ENCODE measurements around the gene RDH5.
A peak's percentile ranks its signal among the peaks of the same experiment; 100 is the strongest.
"Not testable (repeated sequence)": the region's sequence is repeated elsewhere in the genome, so short reads cannot be mapped to it uniquely, and the experiment has no call there.

The RDH5 gene

GRCh38 chr12:55748230-55748993 lies 28.2 kb downstream of the RDH5 start:
- DNase-seq, result no peak

GRCh38 chr12:55755246-55755645 lies 35.1 kb downstream of the RDH5 start:
- DNase-seq, result no peak

- DNase-seq, result no peak
These were observed 37.5 kb downstream of the RDH5 start for GRCh38 chr12:55757701-55758100.

- not testable (repeated sequence) for DNase-seq
These were observed 38.4 kb downstream of the RDH5 start for GRCh38 chr12:55758575-55758974.

- DNase-seq, result peak; percentile 48
These were observed 40.5 kb downstream of the RDH5 start for GRCh38 chr12:55760663-55761062.

GRCh38 chr12:55762646-55763045 lies 42.5 kb downstream of the RDH5 start:
- no peak for DNase-seq

- DNase-seq, result no peak
These were observed 45.6 kb downstream of the RDH5 start for GRCh38 chr12:55765736-55766290.

GRCh38 chr12:55767156-55767555 lies 47.0 kb downstream of the RDH5 start:
- no peak for DNase-seq

GRCh38 chr12:55771736-55772135 lies 51.5 kb downstream of the RDH5 start:
- DNase-seq, result no peak

Measured in stimulated activated CD4-positive, alpha-beta T cell treated with anti-CD3 and anti-CD28 coated beads, Interleukin-4, amount 100 ng/mL, for 24 hours (primary cell).